Astrocyte (in vitro differentiated cells and primary cell): ENCODE results near the gene ZNF816. TPM values are rescaled to one million over a fixed set of nuclear protein-coding genes. Genes with fewer than 3 reads are reported as not detected.

Source experiments
- DNase-seq: peaks from one replicate; pipeline ENCODE4 v3.0.0-alpha.2; 2010; ENCODE audit warnings: low read depth
- FAIRE-seq: peaks from 2 replicates; lab custom pipeline; 2011; peaks lifted over from hg19 to GRCh38; lab: Jason Lieb, UNC
- H2AFZ ChIP-seq: 2 replicates; pipeline ENCODE4 v1.6.0; 2012; ENCODE audit warnings: low read depth, low read length, inconsistent platforms
- H3K27ac ChIP-seq: 2 replicates; pipeline ENCODE4 v1.5.1; 2011; ENCODE audit warnings: low read depth, low read length, inconsistent platforms
- H3K27me3 ChIP-seq: 2 replicates; pipeline ENCODE4 v1.6.0; 2011; ENCODE audit warnings: low read length, inconsistent platforms; ENCODE audit not compliant: insufficient read depth
- H3K36me3 ChIP-seq: 2 replicates; pipeline ENCODE4 v1.5.1; 2011; ENCODE audit warnings: low read length, inconsistent platforms; ENCODE audit not compliant: insufficient read depth
- H3K4me1 ChIP-seq: 2 replicates; pipeline ENCODE4 v1.5.1; 2011; ENCODE audit warnings: low read length, inconsistent platforms; ENCODE audit not compliant: insufficient read depth
- H3K4me2 ChIP-seq: 2 replicates; pipeline ENCODE4 v1.6.0; 2012; ENCODE audit warnings: low read length, inconsistent platforms
- H3K4me3 ChIP-seq: 2 replicates; pipeline ENCODE4 v1.5.1; 2011; ENCODE audit warnings: low read depth, mild to moderate bottlenecking, low read length, inconsistent platforms; ENCODE audit not compliant: insufficient read depth
- H3K79me2 ChIP-seq: 2 replicates; pipeline ENCODE4 v1.6.0; 2012; ENCODE audit warnings: mild to moderate bottlenecking, low read length, inconsistent platforms; ENCODE audit not compliant: insufficient read depth
- H3K9ac ChIP-seq: 2 replicates; pipeline ENCODE4 v1.6.0; 2012; ENCODE audit warnings: mild to moderate bottlenecking, low read length, inconsistent platforms
- H3K9me3 ChIP-seq: 2 replicates; pipeline ENCODE4 v1.5.1; 2012; ENCODE audit warnings: low read depth, mild to moderate bottlenecking, low read length, inconsistent platforms; ENCODE audit not compliant: insufficient read depth
- H4K20me1 ChIP-seq: 2 replicates; pipeline ENCODE4 v1.6.0; 2012; ENCODE audit warnings: low read length, inconsistent platforms; ENCODE audit not compliant: insufficient read depth
- H3K27ac Mint-ChIP-seq: one replicate; pipeline ENCODE4 v1.8.0; 2021; ENCODE audit warnings: mild to moderate bottlenecking, mixed read lengths; ENCODE audit not compliant: unreplicated experiment
- H3K27me3 Mint-ChIP-seq: one replicate; pipeline ENCODE4 v1.8.0; 2021; ENCODE audit warnings: low read depth, mixed read lengths; ENCODE audit not compliant: unreplicated experiment
- H3K36me3 Mint-ChIP-seq: one replicate; pipeline ENCODE4 v1.8.0; 2021; ENCODE audit warnings: low read depth, mixed read lengths; ENCODE audit not compliant: unreplicated experiment
- H3K4me1 Mint-ChIP-seq: one replicate; pipeline ENCODE4 v1.8.0; 2021; ENCODE audit warnings: low read depth, mixed read lengths; ENCODE audit not compliant: unreplicated experiment
- H3K4me3 Mint-ChIP-seq: one replicate; pipeline ENCODE4 v1.8.0; 2021; ENCODE audit warnings: mild to moderate bottlenecking, moderate library complexity, mixed read lengths; ENCODE audit not compliant: unreplicated experiment
- H3K9me3 Mint-ChIP-seq: one replicate; pipeline ENCODE4 v1.8.0; 2021; ENCODE audit warnings: mild to moderate bottlenecking, mixed read lengths; ENCODE audit not compliant: unreplicated experiment
- EZH2 ChIP-seq: IDR thresholded peaks from 2 replicates; pipeline ENCODE4 v1.6.1; 2012; ENCODE audit warnings: mild to moderate bottlenecking, low read length, inconsistent platforms; ENCODE audit not compliant: insufficient read depth
- total RNA-seq: library from RNA; stranded (reverse); gene quantifications from 2 replicates; pipeline ENCODE4 v1.2.1, GENCODE V29; 2021
- TF ChIP-seq, protein P1 (sequence below): IDR thresholded peaks from 2 replicates; pipeline ENCODE4 v1.5.1; 2011; ENCODE audit warnings: low read depth, mild to moderate bottlenecking, inconsistent platforms, low read length, moderate library complexity; ENCODE audit not compliant: insufficient read depth

Gene ZNF816
- total RNA-seq, 1 donor from 2014 or later = 12.2 TPM

DNA sequence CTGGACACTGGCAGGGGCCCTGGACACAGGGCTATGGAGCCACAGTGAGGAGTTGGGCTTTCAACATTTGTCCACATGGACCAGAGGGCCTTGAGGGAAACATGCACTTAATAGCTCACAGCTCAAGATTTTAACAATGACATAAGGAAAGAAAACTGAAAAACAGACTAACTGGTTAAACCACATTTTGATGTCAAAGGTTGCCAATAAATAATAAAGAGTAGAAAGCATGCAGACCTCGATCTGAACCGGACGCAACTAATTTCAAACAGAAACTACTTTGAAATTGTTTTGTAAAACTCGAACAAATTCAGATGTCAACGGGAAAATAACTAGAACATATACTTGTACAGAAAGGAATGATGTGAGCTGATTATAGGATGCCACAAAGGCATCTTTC, 23.9 kb downstream of the ZNF816 start:
- Histone ChIP-seq H4K20me1 (no peaks in the 10 kb centered on the region), H3K4me2 (no peak overlapping the region), H3K9me3 (no peaks in the 10 kb centered on the region), H3K9ac (no peak overlapping the region), H3K36me3 (no peaks in the 10 kb centered on the region), H3K79me2 (peaks cover 7% of the 10 kb centered on the region), H2AFZ (no peak overlapping the region), H3K27me3 (no peaks in the 10 kb centered on the region), H3K27ac (no peak overlapping the region), H3K4me1 (no peaks in the 10 kb centered on the region), H3K4me3 (no peak overlapping the region)
- H3K27me3 Mint-ChIP-seq = no peaks in the 10 kb centered on the region
- no peak overlapping the region for H3K27ac Mint-ChIP-seq
- no peak for TF ChIP-seq EZH2
- TF ChIP-seq, protein P1, sequence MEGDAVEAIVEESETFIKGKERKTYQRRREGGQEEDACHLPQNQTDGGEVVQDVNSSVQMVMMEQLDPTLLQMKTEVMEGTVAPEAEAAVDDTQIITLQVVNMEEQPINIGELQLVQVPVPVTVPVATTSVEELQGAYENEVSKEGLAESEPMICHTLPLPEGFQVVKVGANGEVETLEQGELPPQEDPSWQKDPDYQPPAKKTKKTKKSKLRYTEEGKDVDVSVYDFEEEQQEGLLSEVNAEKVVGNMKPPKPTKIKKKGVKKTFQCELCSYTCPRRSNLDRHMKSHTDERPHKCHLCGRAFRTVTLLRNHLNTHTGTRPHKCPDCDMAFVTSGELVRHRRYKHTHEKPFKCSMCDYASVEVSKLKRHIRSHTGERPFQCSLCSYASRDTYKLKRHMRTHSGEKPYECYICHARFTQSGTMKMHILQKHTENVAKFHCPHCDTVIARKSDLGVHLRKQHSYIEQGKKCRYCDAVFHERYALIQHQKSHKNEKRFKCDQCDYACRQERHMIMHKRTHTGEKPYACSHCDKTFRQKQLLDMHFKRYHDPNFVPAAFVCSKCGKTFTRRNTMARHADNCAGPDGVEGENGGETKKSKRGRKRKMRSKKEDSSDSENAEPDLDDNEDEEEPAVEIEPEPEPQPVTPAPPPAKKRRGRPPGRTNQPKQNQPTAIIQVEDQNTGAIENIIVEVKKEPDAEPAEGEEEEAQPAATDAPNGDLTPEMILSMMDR = no peak
- DNase-seq = no peak
- H3K4me3 Mint-ChIP-seq = no peak overlapping the region
- peaks cover 30% of the 10 kb centered on the region for H3K4me1 Mint-ChIP-seq
- H3K36me3 Mint-ChIP-seq = peaks cover 16% of the 10 kb centered on the region
- H3K9me3 Mint-ChIP-seq = peaks cover 6% of the 10 kb centered on the region
- FAIRE-seq = no peak

DNA sequence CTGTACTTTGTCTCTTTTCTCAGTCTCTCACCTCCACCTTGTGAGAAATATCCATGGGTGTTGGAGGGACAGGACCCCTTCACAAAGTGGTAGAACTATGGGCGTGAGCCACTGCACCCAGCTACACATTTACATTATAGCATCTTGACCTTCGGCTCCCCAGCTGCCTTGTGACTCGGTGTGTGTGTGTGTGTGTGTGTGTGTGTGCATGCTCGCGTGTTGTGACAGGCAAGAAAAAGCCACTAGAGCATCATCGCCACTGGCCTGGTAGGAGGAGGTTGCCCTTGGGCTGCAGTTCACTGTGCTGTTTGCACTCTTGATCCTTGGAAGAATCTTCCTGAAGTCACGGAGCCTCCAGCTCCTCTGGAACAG, 25.7 kb downstream of the ZNF816 start:
- H3K4me1 Mint-ChIP-seq = peaks cover 26% of the 10 kb centered on the region
- Histone ChIP-seq H3K79me2 (peaks cover 7% of the 10 kb centered on the region), H2AFZ (no peak overlapping the region), H4K20me1 (no peaks in the 10 kb centered on the region), H3K36me3 (no peaks in the 10 kb centered on the region), H3K9ac (no peak overlapping the region), H3K9me3 (peaks cover 3% of the 10 kb centered on the region), H3K4me2 (no peak overlapping the region), H3K27me3 (no peaks in the 10 kb centered on the region), H3K27ac (no peak overlapping the region), H3K4me1 (no peaks in the 10 kb centered on the region), H3K4me3 (no peak overlapping the region)
- H3K27ac Mint-ChIP-seq = no peak overlapping the region
- no peaks in the 10 kb centered on the region for H3K27me3 Mint-ChIP-seq
- no peak overlapping the region for H3K4me3 Mint-ChIP-seq
- no peak for FAIRE-seq
- DNase-seq = no peak
- peaks cover 9% of the 10 kb centered on the region for H3K9me3 Mint-ChIP-seq
- H3K36me3 Mint-ChIP-seq = peaks cover 26% of the 10 kb centered on the region
- no peak for TF ChIP-seq EZH2
- TF ChIP-seq, protein P1 = no peak

DNA sequence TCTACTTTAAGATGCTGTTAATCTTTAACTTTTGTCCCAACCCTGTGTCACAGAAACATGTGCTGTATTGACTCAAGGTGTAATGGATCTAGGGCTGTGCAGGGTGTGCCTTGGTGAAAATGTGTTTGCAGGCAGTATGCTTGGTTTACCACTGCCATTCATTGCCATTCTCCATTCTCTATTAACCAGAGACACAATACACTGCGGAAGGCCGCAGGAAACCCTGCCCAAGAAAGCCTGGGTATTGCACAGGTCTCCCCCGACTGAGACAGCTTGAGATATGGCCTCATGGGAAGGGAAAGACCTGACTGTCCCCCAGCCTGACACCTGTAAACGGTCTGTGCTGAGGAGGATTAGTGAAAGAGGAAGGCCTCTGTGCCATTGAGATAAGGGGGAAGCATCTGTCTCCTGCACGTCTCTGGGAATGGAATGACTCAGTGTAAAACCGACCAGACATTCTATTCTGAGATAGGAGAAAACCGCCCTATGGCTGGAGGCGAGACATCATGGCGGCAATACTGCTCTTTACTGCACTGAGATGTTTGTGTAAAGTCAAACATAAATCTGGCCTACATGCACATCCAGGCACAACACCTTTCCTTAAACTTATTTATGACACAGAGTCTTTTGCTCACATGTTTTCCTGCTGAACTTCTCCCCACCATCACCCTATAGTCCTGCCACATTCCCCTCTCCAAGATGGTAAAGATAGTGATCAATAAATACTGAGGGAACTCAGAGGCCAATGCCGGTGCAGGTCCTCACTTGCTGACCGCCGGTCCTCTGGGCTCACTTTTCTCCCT, 26.3 kb downstream of the ZNF816 start:
- H2AFZ ChIP-seq = no peak overlapping the region
- no peaks in the 10 kb centered on the region for H3K27me3 Mint-ChIP-seq
- H3K9me3 ChIP-seq = peaks cover 3% of the 10 kb centered on the region
- no peaks in the 10 kb centered on the region for H3K27me3 ChIP-seq
- H3K4me1 ChIP-seq = no peaks in the 10 kb centered on the region
- H3K36me3 Mint-ChIP-seq = peaks cover 27% of the 10 kb centered on the region
- peak overlapping the region; percentile 50 for H3K27ac Mint-ChIP-seq
- no peak for DNase-seq
- H3K9me3 Mint-ChIP-seq = peaks cover 9% of the 10 kb centered on the region
- no peak overlapping the region for H3K4me2 ChIP-seq
- peaks cover 7% of the 10 kb centered on the region for H3K79me2 ChIP-seq
- TF ChIP-seq, protein P1 = no peak
- H4K20me1 ChIP-seq = no peaks in the 10 kb centered on the region
- H3K4me3 Mint-ChIP-seq = peak overlapping the region; percentile 63
- no peak overlapping the region for H3K9ac ChIP-seq
- no peak for FAIRE-seq
- no peaks in the 10 kb centered on the region for H3K36me3 ChIP-seq
- H3K4me3 ChIP-seq = no peak overlapping the region
- no peak overlapping the region for H3K27ac ChIP-seq
- peaks cover 22% of the 10 kb centered on the region for H3K4me1 Mint-ChIP-seq
